Lung (tissue), 12 donors: ENCODE results near the gene HOXA5. TPM values are rescaled to one million over a fixed set of nuclear protein-coding genes. Genes with fewer than 3 reads are reported as not detected.

Experiments
- ATAC-seq: fragments of 200-7000 bp; cut with Tn5 transposase; one replicate; pipeline ENCODE4 v1.9.1; 2020; ENCODE audit warnings: moderate number of reproducible peaks; ENCODE audit not compliant: insufficient read depth, low FRiP score
- DNase-seq, 3 donors: peaks; one replicate each; pipeline ENCODE4 v3.0.0-alpha.2; 2013 to 2017
- H3K27ac ChIP-seq, 2 donors: one replicate each; pipeline ENCODE4 v1.5.1; 2013; ENCODE audit warnings: mild to moderate bottlenecking in 2 of 2, moderate library complexity in 2 of 2, control low read depth in 1 of 2, inconsistent platforms in 1 of 2, low read depth in 1 of 2, low read length in 1 of 2
- H3K27me3 ChIP-seq, 3 donors: one replicate each; pipeline ENCODE4 v1.5.1; 2013; ENCODE audit warnings: low read length in 2 of 3; ENCODE audit not compliant: control insufficient read depth in 3 of 3, insufficient read depth in 3 of 3
- H3K36me3 ChIP-seq, 4 donors: one replicate each; pipeline ENCODE4 v1.5.1; 2013; ENCODE audit warnings: low read length in 4 of 4, mild to moderate bottlenecking in 1 of 4, moderate library complexity in 1 of 4; ENCODE audit not compliant: control insufficient read depth in 4 of 4, insufficient read depth in 4 of 4
- H3K4me1 ChIP-seq, 5 donors: one replicate each; pipeline ENCODE4 v1.5.1; 2013; ENCODE audit warnings: low read length in 5 of 5, mild to moderate bottlenecking in 2 of 5, moderate library complexity in 1 of 5; ENCODE audit not compliant: control insufficient read depth in 5 of 5, insufficient read depth in 5 of 5
- H3K4me3 ChIP-seq: one replicate; pipeline ENCODE4 v1.5.1; 2013; ENCODE audit warnings: mild to moderate bottlenecking, control low read depth, moderate library complexity
- H3K9ac ChIP-seq, 2 donors: one replicate each; pipeline ENCODE4 v1.5.1; 2013; ENCODE audit warnings: low read length in 2 of 2, control low read depth in 1 of 2; ENCODE audit not compliant: insufficient read depth in 1 of 2
- H3K9me3 ChIP-seq, 4 donors: one replicate each; pipeline ENCODE4 v1.5.1; 2013; ENCODE audit warnings: low read length in 3 of 4, mild to moderate bottlenecking in 1 of 4, moderate library complexity in 1 of 4; ENCODE audit not compliant: control insufficient read depth in 4 of 4, insufficient read depth in 3 of 4
- WGBS, 2 donors: extraction: QIAGEN DNeasy Blood & Tissue Kit; methylation state at CpG; one replicate each; pipeline ENCODE4 v1.1.7; 2013; 5-methylcytosine and 5-hydroxymethylcytosine counted together
- polyA plus RNA-seq, 2 donors: library from polyadenylated mRNA; stranded (reverse); fragments of 200-250 nt; gene quantifications; one replicate each; pipeline ENCODE4 v1.2.1, GENCODE V29; 2013
- total RNA-seq, 2 donors: library from RNA; depleted of rRNA in 1 of 2; stranded (reverse); fragments of >200 nt in 1 of 2; gene quantifications; one replicate each; pipeline ENCODE4 v1.2.1, GENCODE V29; 2014 to 2021
- TF ChIP-seq, protein P1 (sequence below): IDR thresholded peaks from 2 replicates; pipeline ENCODE4 v1.5.1; 2012; ENCODE audit warnings: mild to moderate bottlenecking; ENCODE audit errors: control extremely low read depth, extremely low read depth
- donor health status: control.
- donor health status: control.
- donor health status: Bipolar disorder and iron deficiency.
- donor health status: healthy.
- donor health status: DM: yes; HTN: yes; CAD: no.

HOXA5 gene
- total and polyA plus RNA-seq, 4 donors = 9.2 to 61.9 (median 15.2) TPM

DNA sequence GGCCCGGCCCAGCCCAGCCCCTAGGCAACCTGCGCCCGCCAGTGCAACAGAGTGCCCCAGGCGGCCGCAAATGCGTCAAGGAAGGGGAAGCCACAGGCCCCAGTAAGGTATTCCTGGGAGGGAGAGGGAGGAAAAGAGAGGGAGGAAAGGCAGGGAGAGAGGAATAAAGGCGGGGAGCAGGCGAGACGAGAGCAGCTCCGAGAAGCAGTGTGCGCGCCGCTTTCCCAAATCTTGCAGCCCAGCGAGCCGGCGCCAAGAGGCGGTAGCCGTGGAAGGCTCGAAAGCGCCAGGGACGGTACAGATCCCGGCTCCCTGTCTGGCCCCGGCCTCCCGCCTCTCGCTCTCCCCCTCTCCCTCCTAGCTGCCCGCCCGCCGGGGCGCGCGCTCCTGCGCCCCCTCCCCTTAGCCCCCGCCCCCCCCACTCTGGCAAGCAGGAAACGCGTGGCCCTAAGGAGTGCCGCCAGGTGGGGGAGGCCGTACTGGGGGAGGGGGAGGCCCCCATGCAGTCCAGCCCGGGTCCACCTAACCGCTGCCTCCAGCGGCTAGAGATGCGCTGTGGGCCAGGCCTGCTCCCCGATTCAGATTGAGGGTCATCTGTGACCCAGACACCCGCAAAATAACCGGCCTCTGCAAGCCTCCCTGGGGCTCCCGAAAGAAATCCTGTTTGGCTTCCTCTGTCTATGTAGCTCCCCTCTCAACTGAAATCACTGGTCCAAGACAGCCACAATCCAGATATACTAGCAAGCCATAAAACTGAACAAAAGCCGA, 26.4 kb upstream of the HOXA5 start:
- peaks cover 0 to 30% (median 7%) of the 10 kb centered on the region in 5 donors for H3K4me1 ChIP-seq
- H3K27ac ChIP-seq = no peak overlapping the region
- no peak overlapping the region for H3K4me3 ChIP-seq

DNA sequence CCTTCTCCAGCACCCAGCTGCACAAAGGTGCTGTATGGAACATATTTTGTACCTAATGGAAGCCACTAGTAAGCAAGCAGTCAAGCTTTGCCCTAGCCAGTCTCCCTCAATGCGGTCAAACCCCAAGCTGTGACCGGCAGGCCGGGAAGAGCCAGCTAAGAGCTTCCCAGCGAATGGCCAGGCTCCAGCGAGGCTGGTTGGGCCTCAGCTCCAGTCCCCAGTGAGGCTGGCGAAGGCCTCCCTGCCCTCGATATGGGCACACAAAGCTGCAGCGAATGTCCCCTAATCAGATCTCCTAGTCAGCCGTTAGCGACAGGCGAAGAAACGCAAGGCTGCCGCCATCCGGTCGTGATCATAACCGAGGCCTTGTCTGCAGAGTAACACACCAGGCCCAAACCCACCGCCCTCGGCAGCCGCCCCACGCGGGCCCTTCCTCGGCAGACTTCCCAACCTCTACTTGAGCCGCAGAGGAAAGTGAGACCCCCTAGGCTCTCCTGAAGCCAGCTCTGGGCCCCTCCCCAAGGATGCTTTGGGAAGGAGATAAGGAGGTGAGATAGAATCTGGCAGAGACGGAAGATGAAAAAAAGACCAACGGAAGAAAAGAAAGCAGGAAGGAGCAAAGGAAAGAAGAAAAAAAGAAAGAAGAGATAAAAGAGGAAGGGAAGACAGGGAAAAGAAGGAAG, 24.9 kb upstream of the HOXA5 start:
- ATAC-seq (no peak), DNase-seq (peak in 1 of 3 donors; percentile 45)
- Histone ChIP-seq H3K27me3 (peaks cover 8 to 97% (median 91%) of the 10 kb centered on the region in 3 donors), H3K36me3 (no peaks in the 10 kb centered on the region), H3K9ac (no peak overlapping the region), H3K9me3 (peaks cover 0 to 12% (median 0%) of the 10 kb centered on the region in 4 donors), H3K4me1 (peaks cover 0 to 30% (median 5%) of the 10 kb centered on the region in 5 donors), H3K4me3 (no peak overlapping the region), H3K27ac (no peak overlapping the region)
- WGBS, 2 donors = 15 to 40% methylated on average over 25 of the region's 25 CpGs
- TF ChIP-seq, protein P1, sequence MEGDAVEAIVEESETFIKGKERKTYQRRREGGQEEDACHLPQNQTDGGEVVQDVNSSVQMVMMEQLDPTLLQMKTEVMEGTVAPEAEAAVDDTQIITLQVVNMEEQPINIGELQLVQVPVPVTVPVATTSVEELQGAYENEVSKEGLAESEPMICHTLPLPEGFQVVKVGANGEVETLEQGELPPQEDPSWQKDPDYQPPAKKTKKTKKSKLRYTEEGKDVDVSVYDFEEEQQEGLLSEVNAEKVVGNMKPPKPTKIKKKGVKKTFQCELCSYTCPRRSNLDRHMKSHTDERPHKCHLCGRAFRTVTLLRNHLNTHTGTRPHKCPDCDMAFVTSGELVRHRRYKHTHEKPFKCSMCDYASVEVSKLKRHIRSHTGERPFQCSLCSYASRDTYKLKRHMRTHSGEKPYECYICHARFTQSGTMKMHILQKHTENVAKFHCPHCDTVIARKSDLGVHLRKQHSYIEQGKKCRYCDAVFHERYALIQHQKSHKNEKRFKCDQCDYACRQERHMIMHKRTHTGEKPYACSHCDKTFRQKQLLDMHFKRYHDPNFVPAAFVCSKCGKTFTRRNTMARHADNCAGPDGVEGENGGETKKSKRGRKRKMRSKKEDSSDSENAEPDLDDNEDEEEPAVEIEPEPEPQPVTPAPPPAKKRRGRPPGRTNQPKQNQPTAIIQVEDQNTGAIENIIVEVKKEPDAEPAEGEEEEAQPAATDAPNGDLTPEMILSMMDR = no peak

More for the DNA sequence above, 26.4 kb upstream of the HOXA5 start:
- no peaks in the 10 kb centered on the region for H3K36me3 ChIP-seq
- DNase-seq (peak in 1 of 3 donors; percentile 36), ATAC-seq (no peak)
- WGBS, 2 donors = 3 to 7% methylated on average over 23 to 46 of the region's 46 CpGs
- peaks cover 0 to 15% (median 0%) of the 10 kb centered on the region in 4 donors for H3K9me3 ChIP-seq
- TF ChIP-seq, protein P1 = no peak
- peaks cover 16 to 91% (median 82%) of the 10 kb centered on the region in 3 donors for H3K27me3 ChIP-seq
- H3K9ac ChIP-seq = peak overlapping the region in 1 of 2 donors; percentile 23

DNA sequence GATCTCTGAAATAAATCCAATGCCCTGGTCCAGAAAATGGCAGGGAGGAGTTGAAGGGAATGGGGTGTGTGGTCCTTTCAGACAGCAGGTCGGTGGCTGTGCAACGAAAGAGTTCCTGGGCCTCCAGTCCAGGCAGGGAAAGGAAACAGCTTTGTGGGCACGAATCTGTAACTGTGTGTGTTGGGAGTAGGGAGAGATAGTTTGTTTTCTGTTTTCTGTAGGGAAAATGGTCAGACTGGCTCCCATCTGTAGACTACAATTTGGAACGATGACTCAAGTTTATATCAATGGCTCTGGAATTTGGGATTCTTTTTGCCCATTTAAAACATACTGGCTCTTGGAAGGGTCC, 24.4 kb upstream of the HOXA5 start:
- H3K4me3 ChIP-seq = no peak overlapping the region

More for the DNA sequence above, 24.4 kb upstream of the HOXA5 start:
- Histone ChIP-seq H3K36me3 (no peaks in the 10 kb centered on the region), H3K4me1 (peaks cover 0 to 25% (median 5%) of the 10 kb centered on the region in 5 donors), H3K9ac (no peak overlapping the region), H3K27ac (no peak overlapping the region), H3K9me3 (peaks cover 0 to 8% (median 0%) of the 10 kb centered on the region in 4 donors), H3K27me3 (peaks cover 8 to 98% (median 92%) of the 10 kb centered on the region in 3 donors)
- ATAC-seq (no peak), DNase-seq (peak in 1 of 3 donors; percentile 29)
- TF ChIP-seq, protein P1 = no peak
- 15 to 44% methylated on average over 4 of the region's 4 CpGs for WGBS, 2 donors
